T-helper 22 cell (primary cell): Measurements from ENCODE around the gene MS4A4A.

Experiments
- DNase-seq: peaks from one replicate; pipeline ENCODE4 v3.0.0-alpha.2; 2020; ENCODE audit warnings: low read depth

The MS4A4A gene

GRCh38 chr11:60348116-60348515 lies 67.7 kb downstream of the MS4A4A start:
- no peak for DNase-seq

- no peak for DNase-seq
Observed at GRCh38 chr11:60349990-60350389, 69.5 kb downstream of the MS4A4A start.

GRCh38 chr11:60357771-60358170 lies 77.3 kb downstream of the MS4A4A start:
- no peak for DNase-seq
